ENCODE measurements around the gene JPH3. TPM values are rescaled to one million over a fixed set of nuclear protein-coding genes. Genes with fewer than 3 reads are reported as not detected.

JPH3 gene
- polyA plus RNA-seq, 1 experiment, result not detected

DNA sequence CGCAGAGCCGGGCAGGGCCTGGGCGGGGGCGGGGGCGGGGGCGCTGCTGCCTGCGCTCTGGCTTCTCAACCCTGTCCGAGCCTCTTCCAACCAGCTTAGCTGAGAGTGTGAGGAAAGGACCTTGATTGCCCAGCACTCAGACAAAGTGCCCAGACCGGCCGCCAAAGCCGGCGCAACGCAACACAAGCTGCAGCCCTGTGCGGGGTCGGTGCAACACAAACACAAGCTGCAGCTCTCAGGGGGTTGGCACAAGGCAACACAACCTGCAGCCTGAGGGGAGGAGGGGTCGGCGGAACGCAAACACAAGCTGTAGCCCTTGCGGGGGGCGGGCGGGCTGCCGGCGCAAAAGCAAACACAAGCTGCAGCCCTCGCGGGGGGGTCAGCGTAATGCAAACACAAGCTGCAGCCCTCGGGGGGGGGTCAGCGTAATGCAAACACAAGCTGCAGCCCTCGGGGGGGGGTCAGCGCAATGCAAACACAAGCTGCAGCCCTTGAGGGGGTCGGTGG, 103.5 kb downstream of the JPH3 start:
- no peak overlapping the region for H3K4me3 ChIP-seq (ENCODE audit: low read depth, low read length)
- TF ChIP-seq, protein P1, sequence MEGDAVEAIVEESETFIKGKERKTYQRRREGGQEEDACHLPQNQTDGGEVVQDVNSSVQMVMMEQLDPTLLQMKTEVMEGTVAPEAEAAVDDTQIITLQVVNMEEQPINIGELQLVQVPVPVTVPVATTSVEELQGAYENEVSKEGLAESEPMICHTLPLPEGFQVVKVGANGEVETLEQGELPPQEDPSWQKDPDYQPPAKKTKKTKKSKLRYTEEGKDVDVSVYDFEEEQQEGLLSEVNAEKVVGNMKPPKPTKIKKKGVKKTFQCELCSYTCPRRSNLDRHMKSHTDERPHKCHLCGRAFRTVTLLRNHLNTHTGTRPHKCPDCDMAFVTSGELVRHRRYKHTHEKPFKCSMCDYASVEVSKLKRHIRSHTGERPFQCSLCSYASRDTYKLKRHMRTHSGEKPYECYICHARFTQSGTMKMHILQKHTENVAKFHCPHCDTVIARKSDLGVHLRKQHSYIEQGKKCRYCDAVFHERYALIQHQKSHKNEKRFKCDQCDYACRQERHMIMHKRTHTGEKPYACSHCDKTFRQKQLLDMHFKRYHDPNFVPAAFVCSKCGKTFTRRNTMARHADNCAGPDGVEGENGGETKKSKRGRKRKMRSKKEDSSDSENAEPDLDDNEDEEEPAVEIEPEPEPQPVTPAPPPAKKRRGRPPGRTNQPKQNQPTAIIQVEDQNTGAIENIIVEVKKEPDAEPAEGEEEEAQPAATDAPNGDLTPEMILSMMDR (IDR thresholded peaks at IDR 0.05; ENCODE audit: insufficient read depth, low read depth, low read length), result no peak
- no peaks in the 10 kb centered on the region for H3K27me3 ChIP-seq (ENCODE audit: control insufficient read depth, insufficient read depth, low read length)
- H3K36me3 ChIP-seq (ENCODE audit: control insufficient read depth, insufficient read depth, low read length), result peaks cover 22% of the 10 kb centered on the region
- CTCF ChIA-PET, result no interaction called here
- DNase-seq (ENCODE audit: low read depth), result no peak
- POLR2A ChIA-PET, result no interaction called here

DNA sequence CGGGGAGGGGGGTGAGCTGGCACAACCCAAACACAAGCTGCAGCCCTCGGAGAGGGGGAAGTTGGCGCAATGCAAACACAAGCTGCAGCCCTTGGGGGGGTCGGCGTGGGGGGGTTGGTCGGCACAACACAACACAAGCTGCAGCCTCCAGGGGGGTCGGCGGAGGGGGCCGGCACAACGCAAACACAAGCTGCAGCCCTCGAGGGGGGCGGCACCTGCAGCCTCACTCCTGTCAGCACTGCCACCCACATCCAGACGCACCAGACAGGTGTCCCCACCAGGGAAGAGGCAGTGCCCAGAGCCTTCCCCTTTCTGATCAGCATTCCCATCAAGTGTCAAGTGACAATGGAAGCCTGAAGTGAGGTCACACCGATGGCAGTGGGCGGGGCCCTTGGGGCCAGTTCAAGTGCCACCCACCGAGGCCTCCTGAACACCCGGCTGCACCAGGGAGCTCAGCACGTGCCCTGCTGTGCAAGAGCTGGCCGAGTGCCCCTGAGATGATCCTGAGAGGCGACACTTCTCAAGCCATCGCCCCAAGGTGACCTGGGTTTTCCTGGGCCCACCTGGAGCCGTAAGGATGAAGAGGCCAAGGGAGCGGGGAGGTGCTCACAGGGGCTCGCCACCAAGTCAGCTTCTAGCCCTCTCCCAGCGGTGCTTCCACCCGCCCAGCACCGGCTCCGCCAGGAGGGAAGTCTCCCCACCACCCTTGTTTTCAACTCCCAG, 104.1 kb downstream of the JPH3 start:
- ChIA-PET CTCF (no interaction called here), POLR2A (no interaction called here)
- no peak for DNase-seq (ENCODE audit: low read depth)
- Histone ChIP-seq H3K4me3 (ENCODE audit: low read depth, low read length) (no peak overlapping the region), H3K36me3 (ENCODE audit: control insufficient read depth, insufficient read depth, low read length) (peaks cover 22% of the 10 kb centered on the region), H3K27me3 (ENCODE audit: control insufficient read depth, insufficient read depth, low read length) (no peaks in the 10 kb centered on the region)
- TF ChIP-seq, protein P1 (IDR thresholded peaks at IDR 0.05; ENCODE audit: insufficient read depth, low read depth, low read length), result no peak

DNA sequence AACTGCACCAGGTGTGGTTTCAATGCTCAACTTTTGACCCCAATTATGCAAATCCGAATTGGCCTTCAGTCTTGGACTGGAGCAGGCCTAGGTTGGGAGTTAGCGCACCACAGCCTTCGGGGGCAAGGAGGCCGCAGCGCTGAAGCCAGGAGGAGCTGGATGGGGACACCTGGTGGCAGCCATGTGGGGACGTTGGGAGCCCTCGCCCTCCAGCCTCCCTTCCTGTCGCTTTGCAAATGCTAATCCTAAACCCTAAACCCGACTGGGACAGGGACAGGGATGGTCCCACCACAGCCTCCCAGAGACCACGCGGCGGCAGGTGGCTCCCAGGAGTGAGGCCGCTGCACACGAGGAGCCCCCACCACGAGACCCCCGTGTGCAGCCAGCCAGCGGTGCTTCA, 104.8 kb downstream of the JPH3 start:
- Histone ChIP-seq H3K27me3 (ENCODE audit: control insufficient read depth, insufficient read depth, low read length) (no peaks in the 10 kb centered on the region), H3K4me3 (ENCODE audit: low read depth, low read length) (no peak overlapping the region), H3K36me3 (ENCODE audit: control insufficient read depth, insufficient read depth, low read length) (peaks cover 19% of the 10 kb centered on the region)
- no peak for DNase-seq (ENCODE audit: low read depth)
- TF ChIP-seq, protein P1 (IDR thresholded peaks at IDR 0.05; ENCODE audit: insufficient read depth, low read depth, low read length), result no peak
- CTCF ChIA-PET, result no interaction called here
- POLR2A ChIA-PET, result no interaction called here

DNA sequence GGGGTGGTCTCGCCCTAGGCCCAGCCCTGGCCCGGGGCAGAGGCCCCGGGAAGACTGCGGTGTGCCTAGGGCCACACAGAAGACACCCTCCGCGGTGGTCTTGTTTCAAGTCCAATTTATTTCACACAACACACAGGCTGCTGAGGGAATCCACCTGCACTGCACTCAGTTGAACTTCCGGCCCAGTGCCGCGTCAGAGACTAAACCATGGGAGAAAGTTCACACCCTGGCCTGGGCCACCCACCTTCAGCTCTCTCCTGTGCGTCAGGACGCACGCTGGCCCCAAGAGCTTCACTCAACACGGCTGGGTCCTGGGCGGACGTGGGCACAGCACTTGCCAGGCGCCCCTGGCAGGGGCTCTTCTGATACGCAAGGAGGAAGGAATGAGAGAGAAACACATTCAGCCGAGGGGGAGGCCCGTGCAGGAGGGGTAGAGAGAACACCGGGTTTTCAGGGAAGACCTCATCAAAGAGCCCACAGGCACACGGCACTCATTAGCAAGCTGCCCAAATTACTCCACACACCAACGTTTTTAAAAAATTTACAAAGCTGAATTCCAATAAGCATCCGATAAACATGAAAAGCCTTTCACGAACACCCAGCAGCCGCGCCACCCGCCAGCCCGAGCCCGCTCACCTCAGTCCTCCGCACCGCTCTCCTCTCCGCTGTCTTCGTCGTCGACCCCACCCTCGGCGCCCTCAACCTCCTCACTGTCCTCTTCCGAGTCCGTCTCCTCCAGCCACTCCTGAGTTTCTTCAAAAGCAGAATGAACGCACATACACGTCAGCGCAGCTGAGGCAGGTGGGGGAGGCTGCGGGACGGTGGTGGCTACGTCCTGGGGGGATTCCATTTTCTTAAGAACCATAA, 105.6 kb downstream of the JPH3 start:
- Histone ChIP-seq H3K36me3 (ENCODE audit: control insufficient read depth, insufficient read depth, low read length) (peaks cover 19% of the 10 kb centered on the region), H3K4me3 (ENCODE audit: low read depth, low read length) (no peak overlapping the region), H3K27me3 (ENCODE audit: control insufficient read depth, insufficient read depth, low read length) (no peaks in the 10 kb centered on the region)
- POLR2A ChIA-PET, result no interaction called here
- DNase-seq (ENCODE audit: low read depth), result no peak
- TF ChIP-seq, protein P1 (IDR thresholded peaks at IDR 0.05; ENCODE audit: insufficient read depth, low read depth, low read length), result no peak
- CTCF ChIA-PET, result no interaction called here

DNA sequence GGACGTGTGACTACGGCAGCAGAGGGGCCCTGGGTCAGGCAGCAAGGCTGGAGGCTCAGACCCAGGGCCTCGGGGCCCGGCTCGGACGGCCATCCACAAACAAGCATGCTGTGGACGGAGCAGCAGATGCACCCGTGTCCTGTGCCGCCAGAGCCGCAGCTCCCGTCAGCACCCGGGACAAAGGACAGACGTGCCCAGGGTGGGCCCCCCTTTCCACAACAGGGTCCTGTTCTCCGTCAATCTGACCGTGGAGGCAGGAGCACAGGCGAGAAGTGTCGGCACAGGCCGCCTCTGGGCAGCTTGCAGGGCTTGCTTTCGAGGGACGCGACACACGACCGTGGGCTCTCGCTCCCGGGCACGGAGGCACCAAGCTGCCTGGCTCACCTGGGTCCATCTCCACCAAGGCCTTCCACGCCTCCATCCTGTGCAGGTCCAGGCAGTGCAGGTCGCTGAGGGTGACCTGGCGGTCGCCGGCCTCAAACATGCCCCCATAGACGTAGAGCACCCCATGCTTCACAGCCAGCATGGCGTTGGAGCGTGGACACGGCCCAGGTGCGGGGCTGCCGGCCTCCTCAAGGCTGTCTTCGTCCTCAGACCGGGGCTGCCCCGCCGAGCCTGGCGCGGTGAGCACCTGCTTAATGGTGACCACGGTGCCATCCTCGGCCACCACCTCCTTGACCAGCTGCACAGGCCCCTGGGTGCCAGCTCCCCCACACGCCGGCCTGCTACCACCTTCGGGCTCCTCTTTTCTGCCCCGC, 106.8 kb downstream of the JPH3 start:
- CTCF ChIA-PET, result no interaction called here
- POLR2A ChIA-PET, result no interaction called here
- DNase-seq (ENCODE audit: low read depth), result no peak
- Histone ChIP-seq H3K36me3 (ENCODE audit: control insufficient read depth, insufficient read depth, low read length) (peaks cover 18% of the 10 kb centered on the region), H3K4me3 (ENCODE audit: low read depth, low read length) (no peak overlapping the region), H3K27me3 (ENCODE audit: control insufficient read depth, insufficient read depth, low read length) (no peaks in the 10 kb centered on the region)
- TF ChIP-seq, protein P1 (IDR thresholded peaks at IDR 0.05; ENCODE audit: insufficient read depth, low read depth, low read length), result no peak

All from BJ (cell line).